Esophagus squamous epithelium (tissue), 4 donors: ENCODE data around the gene MRPS15.

Experiments
- CTCF ChIP-seq, 6 experiments: fragments of 450-650 bp in 4 of 6; fragments of 200-600 bp in 2 of 6; sonication (generic) in 2 of 6; IDR thresholded peaks; one replicate each; pipeline ENCODE4 v1.5.1; 2016 to 2019; ENCODE audit warnings: antibody characterized with exemption in 6 of 6, mild to moderate bottlenecking in 4 of 6, moderate library complexity in 4 of 6
- POLR2A ChIP-seq, 4 donors: fragments of 450-650 bp; IDR thresholded peaks; one replicate each; pipeline ENCODE4 v1.6.1; 2017; ENCODE audit warnings: antibody characterized with exemption in 4 of 4, mild to moderate bottlenecking in 4 of 4, moderate library complexity in 3 of 4

DNA sequence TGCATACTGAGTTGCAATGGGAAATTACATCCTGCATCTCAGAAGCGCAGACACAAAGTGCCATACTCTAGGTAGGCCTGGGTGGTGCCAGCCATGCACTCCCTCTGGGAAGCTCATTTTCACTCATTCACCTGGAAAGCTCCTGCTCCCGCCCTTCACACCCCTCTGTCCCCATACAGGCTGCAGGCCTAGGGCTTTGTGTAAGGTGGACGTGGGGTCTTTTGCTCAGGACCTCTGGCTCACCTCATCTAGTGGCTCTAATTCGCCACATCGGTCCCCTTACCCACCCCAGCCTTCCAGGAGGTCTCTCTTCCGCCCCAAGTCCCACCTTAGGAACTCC, 751 bp downstream of the MRPS15 start:
- peak in 1 of 6 experiments; percentile 2 for TF ChIP-seq CTCF (IDR thresholded peaks at IDR 0.05)
- no peak for TF ChIP-seq POLR2A (IDR thresholded peaks at IDR 0.05)
